H1 (cell line): ENCODE data around the gene AIFM1.

ENCODE experiments used
- CTBP2 ChIP-seq: IDR thresholded peaks from 2 replicates; pipeline ENCODE4 v1.7.0; 2011; ENCODE audit warnings: borderline replicate concordance, mild to moderate bottlenecking, moderate library complexity, mixed read lengths, low read length; ENCODE audit not compliant: insufficient read depth, insufficient read length
- EP300 ChIP-seq, 2 experiments: IDR thresholded peaks; 1 replicate in 1 of 2; 2 replicates in 1 of 2; pipeline ENCODE4 v1.6.1; 2011 to 2012; ENCODE audit warnings: low read depth in 2 of 2, low read length in 2 of 2, mild to moderate bottlenecking in 2 of 2, borderline replicate concordance in 1 of 2, inconsistent platforms in 1 of 2, moderate library complexity in 1 of 2
- EZH2 ChIP-seq: fragments of 200-600 bp; sonication (generic); IDR thresholded peaks from 2 replicates; pipeline ENCODE4 v1.7.1; 2012; ENCODE audit warnings: low read depth, mild to moderate bottlenecking, moderate library complexity, low read length, inconsistent platforms; ENCODE audit not compliant: severe bottlenecking
- FOSL1 ChIP-seq: IDR thresholded peaks from 2 replicates; pipeline ENCODE4 v1.6.1; 2011; ENCODE audit warnings: mild to moderate bottlenecking, low read depth, low read length, moderate library complexity; ENCODE audit not compliant: insufficient read depth
- HDAC2 ChIP-seq, 2 experiments: fragments of 300-600 bp in 1 of 2; sonication (generic) in 1 of 2; IDR thresholded peaks; 2 replicates each; pipeline ENCODE4 v1.6.1; 2011 to 2012; ENCODE audit warnings: low read depth in 2 of 2, low read length in 2 of 2, mild to moderate bottlenecking in 2 of 2, moderate library complexity in 2 of 2, borderline replicate concordance in 1 of 2, inconsistent platforms in 1 of 2
- POLR2A ChIP-seq, 2 experiments: IDR thresholded peaks; 1 replicate in 1 of 2; 2 replicates in 1 of 2; pipeline ENCODE4 v1.6.1; 2011; ENCODE audit warnings: low read depth in 2 of 2, low read length in 2 of 2, mild to moderate bottlenecking in 2 of 2; ENCODE audit errors: control extremely low read depth in 1 of 2
- POLR2AphosphoS5 ChIP-seq: IDR thresholded peaks from 2 replicates; pipeline ENCODE4 v1.6.1; 2011; ENCODE audit warnings: low read depth, low read length
- RAD21 ChIP-seq, 2 experiments: IDR thresholded peaks in 1 of 2; conservative IDR thresholded peaks in 1 of 2; 2 replicates each; pipeline ENCODE4 v1.6.1; 2011; ENCODE audit warnings: low read depth in 2 of 2, low read length in 2 of 2, improper control_type of control experiment in 1 of 2, inconsistent platforms in 1 of 2, mild to moderate bottlenecking in 1 of 2, moderate library complexity in 1 of 2
- SUZ12 ChIP-seq: fragments of 200-600 bp; sonication (generic); IDR thresholded peaks from 2 replicates; pipeline ENCODE4 v1.6.1; 2012; ENCODE audit warnings: mild to moderate bottlenecking, inconsistent platforms, low read length, moderate library complexity, mixed read lengths
- TF ChIP-seq, protein P1 (sequence below), 3 experiments: IDR thresholded peaks; 1 replicate in 2 of 3; 2 replicates in 1 of 3; pipeline versions ENCODE4 v1.5.1 to v1.6.1; 2011; ENCODE audit warnings: low read length in 3 of 3, mild to moderate bottlenecking in 3 of 3, inconsistent platforms in 2 of 3, low read depth in 1 of 3, moderate library complexity in 1 of 3; ENCODE audit not compliant: insufficient read depth in 1 of 3; ENCODE audit errors: control extremely low read depth in 1 of 3

DNA sequence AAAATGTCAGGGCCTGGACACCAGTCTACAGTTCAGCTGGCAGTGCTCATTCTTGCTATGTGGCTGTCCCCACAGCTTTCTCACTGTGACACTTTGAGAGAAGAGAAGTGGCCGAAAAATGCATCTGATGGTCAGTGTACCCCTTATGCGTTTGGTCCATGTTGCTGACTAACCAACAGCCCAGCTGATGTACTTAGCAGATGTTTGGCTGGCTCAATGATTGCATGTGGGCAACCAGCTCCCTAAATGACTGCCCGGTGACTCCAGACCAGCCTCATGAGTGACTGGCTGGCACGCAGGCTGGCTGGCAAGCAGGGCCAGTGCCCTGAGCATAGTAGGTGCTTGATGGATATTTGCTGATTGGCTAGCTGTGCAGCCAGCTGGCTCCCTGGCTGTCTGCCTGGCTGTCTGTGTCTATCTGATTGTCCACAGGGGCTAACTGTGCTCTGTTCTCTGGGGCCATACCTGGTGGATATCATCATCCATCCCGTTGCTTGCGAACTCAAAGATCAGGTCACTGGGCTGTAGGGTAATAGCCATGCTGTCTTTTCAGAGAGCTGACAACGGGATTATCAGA is 84.8 kb downstream of the AIFM1 start:
- TF ChIP-seq CTBP2: no peak
- no peak for TF ChIP-seq RAD21 (IDR thresholded peaks at IDR 0.05 in 1 of 2, conservative IDR thresholded peaks at IDR 0.05 in 1 of 2; ENCODE audit: low read depth in 2 of 2, low read length in 2 of 2)
- no peak for TF ChIP-seq POLR2A (IDR thresholded peaks at IDR 0.05; ENCODE audit: control extremely low read depth in 1 of 2, low read depth in 2 of 2, low read length in 2 of 2)
- TF ChIP-seq SUZ12: no peak
- TF ChIP-seq, protein P1, sequence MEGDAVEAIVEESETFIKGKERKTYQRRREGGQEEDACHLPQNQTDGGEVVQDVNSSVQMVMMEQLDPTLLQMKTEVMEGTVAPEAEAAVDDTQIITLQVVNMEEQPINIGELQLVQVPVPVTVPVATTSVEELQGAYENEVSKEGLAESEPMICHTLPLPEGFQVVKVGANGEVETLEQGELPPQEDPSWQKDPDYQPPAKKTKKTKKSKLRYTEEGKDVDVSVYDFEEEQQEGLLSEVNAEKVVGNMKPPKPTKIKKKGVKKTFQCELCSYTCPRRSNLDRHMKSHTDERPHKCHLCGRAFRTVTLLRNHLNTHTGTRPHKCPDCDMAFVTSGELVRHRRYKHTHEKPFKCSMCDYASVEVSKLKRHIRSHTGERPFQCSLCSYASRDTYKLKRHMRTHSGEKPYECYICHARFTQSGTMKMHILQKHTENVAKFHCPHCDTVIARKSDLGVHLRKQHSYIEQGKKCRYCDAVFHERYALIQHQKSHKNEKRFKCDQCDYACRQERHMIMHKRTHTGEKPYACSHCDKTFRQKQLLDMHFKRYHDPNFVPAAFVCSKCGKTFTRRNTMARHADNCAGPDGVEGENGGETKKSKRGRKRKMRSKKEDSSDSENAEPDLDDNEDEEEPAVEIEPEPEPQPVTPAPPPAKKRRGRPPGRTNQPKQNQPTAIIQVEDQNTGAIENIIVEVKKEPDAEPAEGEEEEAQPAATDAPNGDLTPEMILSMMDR (IDR thresholded peaks at IDR 0.05; ENCODE audit: control extremely low read depth in 1 of 3, insufficient read depth in 1 of 3, low read depth in 1 of 3, low read length in 3 of 3): no peak
- no peak for TF ChIP-seq HDAC2 (IDR thresholded peaks at IDR 0.05; ENCODE audit: borderline replicate concordance in 1 of 2, low read depth in 2 of 2, low read length in 2 of 2)
- no peak for TF ChIP-seq EZH2
- no peak for TF ChIP-seq FOSL1
- no peak for TF ChIP-seq EP300 (IDR thresholded peaks at IDR 0.05; ENCODE audit: borderline replicate concordance in 1 of 2, low read depth in 2 of 2, low read length in 2 of 2)
- TF ChIP-seq POLR2AphosphoS5: no peak
